ENCODE data around the gene BRD3. TPM values are rescaled to one million over a fixed set of nuclear protein-coding genes. Genes with fewer than 3 reads are reported as not detected.
A peak's percentile ranks its signal among the peaks of the same experiment; 100 is the strongest.

BRD3 gene
- polyA plus RNA-seq, 1 experiment = 6.6 TPM

DNA sequence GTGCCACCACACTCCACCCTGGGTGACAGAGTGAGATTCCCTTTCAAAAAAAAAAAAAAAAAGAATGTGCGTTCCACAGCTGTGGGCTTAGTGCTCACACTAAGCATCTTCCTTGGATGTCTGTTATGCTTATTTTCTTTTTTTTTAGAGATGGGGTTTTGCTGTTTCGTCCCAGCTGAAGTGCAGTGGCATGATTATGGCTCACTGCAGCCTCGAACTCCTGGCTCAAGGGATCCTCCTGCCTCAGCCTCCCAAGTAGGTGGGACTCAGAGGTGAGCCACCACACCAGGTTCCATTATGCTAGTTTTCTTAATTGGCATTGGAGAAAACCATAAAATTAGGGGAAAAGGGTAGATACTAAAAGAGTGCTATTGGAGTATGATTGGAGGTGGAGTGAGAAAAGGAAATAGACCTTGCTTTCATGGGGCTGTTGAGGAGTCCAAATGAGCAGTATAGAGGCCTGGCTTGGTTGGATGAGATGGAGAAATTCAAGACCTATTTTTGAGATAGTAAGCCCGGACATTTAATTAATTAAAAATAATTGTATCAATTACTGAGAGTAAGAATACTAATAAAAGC is 43.5 kb downstream of the BRD3 start:
- no peaks in the 10 kb centered on the region for H3K27me3 ChIP-seq (ENCODE audit: control insufficient read depth, insufficient read depth, low read length)
- H3K36me3 ChIP-seq (ENCODE audit: control insufficient read depth, insufficient read depth, low read length) = peaks cover 12% of the 10 kb centered on the region
- ChIA-PET POLR2A (interaction anchor here (0.6 kb wide), 1 partner anchor 229 kb away, joined by 3 read pairs; no protein-coding TSS in a partner anchor), CTCF (interaction anchor here (4.4 kb wide), 1 partner anchor 29 kb away, joined by 18 read pairs; no protein-coding TSS in a partner anchor)
- peak overlapping the region; percentile 45 for H3K4me3 ChIP-seq (ENCODE audit: low read depth, low read length)
- TF ChIP-seq, protein P1, sequence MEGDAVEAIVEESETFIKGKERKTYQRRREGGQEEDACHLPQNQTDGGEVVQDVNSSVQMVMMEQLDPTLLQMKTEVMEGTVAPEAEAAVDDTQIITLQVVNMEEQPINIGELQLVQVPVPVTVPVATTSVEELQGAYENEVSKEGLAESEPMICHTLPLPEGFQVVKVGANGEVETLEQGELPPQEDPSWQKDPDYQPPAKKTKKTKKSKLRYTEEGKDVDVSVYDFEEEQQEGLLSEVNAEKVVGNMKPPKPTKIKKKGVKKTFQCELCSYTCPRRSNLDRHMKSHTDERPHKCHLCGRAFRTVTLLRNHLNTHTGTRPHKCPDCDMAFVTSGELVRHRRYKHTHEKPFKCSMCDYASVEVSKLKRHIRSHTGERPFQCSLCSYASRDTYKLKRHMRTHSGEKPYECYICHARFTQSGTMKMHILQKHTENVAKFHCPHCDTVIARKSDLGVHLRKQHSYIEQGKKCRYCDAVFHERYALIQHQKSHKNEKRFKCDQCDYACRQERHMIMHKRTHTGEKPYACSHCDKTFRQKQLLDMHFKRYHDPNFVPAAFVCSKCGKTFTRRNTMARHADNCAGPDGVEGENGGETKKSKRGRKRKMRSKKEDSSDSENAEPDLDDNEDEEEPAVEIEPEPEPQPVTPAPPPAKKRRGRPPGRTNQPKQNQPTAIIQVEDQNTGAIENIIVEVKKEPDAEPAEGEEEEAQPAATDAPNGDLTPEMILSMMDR (IDR thresholded peaks at IDR 0.05; ENCODE audit: insufficient read depth, low read depth, low read length) = no peak
- DNase-seq (ENCODE audit: low read depth) = no peak

DNA sequence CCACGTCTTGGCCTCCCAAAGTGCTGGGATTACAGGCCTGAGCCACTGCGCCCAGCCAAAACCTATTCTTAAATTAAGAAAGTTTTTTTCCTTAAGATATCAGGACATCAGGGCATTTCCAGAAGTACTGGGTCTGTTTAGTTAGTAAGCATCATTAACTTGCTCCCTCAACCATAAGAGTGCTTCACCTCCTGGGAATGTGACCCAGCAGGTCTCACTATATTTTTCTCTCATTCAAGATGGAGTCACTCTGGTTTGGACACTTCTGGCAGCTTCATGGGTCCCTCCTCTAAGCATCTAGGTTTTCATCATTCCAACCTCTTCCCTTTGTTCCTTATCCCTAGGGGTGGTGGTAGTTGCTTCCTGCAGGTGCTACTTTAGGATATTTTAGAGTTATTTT is 52.9 kb downstream of the BRD3 start:
- TF ChIP-seq, protein P1 (IDR thresholded peaks at IDR 0.05; ENCODE audit: insufficient read depth, low read depth, low read length) = no peak
- no peaks in the 10 kb centered on the region for H3K27me3 ChIP-seq (ENCODE audit: control insufficient read depth, insufficient read depth, low read length)
- POLR2A ChIA-PET = no interaction called here
- CTCF ChIA-PET = no interaction called here
- DNase-seq (ENCODE audit: low read depth) = no peak
- H3K36me3 ChIP-seq (ENCODE audit: control insufficient read depth, insufficient read depth, low read length) = no peaks in the 10 kb centered on the region
- H3K4me3 ChIP-seq (ENCODE audit: low read depth, low read length) = no peak overlapping the region

DNA sequence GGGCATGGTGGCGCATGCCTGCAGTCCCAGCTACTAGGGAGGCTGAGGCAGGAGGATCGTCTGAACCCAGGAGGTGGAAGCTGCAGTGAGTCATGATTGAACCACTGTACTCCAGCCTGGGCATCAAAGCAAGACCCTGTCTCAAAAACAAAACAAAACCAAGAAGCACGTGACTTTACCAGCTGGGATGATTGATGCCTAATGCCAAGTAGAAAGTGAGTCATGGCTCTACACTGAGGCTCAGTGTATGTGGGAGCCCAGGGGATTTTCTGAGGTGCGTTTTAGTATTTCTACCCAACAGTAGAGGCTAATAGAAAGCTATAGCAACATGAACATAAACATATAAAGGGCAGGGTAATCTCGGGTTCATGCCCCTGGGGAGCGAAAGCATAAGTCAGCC is 56.4 kb downstream of the BRD3 start:
- TF ChIP-seq, protein P1 (IDR thresholded peaks at IDR 0.05; ENCODE audit: insufficient read depth, low read depth, low read length) = no peak
- Histone ChIP-seq H3K4me3 (ENCODE audit: low read depth, low read length) (no peak overlapping the region), H3K27me3 (ENCODE audit: control insufficient read depth, insufficient read depth, low read length) (no peaks in the 10 kb centered on the region), H3K36me3 (ENCODE audit: control insufficient read depth, insufficient read depth, low read length) (no peaks in the 10 kb centered on the region)
- no peak for DNase-seq (ENCODE audit: low read depth)
- ChIA-PET CTCF (no interaction called here), POLR2A (no interaction called here)

DNA sequence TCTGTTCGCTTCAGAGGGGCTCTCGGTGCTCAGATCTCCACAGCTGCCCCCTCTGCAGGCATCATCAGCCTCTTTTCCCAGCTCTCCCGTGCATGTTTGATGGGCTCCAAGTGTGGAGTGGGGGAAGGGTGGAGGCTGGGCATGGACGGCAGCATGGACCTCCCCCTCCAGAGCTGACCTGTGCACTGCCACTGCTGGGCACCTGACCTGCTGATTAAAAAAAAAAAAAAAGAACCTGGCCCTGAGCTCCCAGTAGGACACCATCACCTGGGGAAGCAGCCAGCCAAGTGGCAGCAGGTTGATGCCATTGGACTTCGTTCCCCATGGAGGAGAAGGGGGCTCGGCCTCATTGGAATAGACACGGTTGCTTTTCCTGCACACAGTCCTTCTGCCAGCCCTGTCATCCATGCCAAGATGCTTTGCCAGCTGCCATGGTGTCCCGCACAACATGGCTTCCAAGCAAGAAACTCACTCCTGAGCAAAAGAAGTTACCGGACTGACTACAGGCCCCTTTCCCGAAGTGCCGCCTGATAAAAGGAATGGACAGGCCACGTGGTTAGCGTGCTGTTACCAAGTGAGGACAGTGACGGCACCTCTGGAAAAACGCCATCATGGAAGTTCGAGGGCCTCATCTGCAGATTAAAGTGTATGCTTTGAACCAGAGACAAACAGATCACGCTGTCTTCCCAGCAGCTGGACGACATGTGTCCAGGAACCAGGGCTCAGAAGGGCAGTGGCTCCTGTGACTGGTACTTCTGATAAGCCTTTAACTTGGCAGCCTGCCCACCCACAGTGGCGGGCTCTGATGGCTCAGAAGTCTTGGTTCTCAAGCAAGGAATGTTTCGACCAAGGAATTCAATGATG is 57.3 kb downstream of the BRD3 start:
- H3K36me3 ChIP-seq (ENCODE audit: control insufficient read depth, insufficient read depth, low read length) = no peaks in the 10 kb centered on the region
- ChIA-PET CTCF (no interaction called here), POLR2A (interaction anchor here (0.6 kb wide), 1 partner anchor 15 kb away, joined by 6 read pairs; the partner anchor contains the start of gene BRD3OS)
- TF ChIP-seq, protein P1 (IDR thresholded peaks at IDR 0.05; ENCODE audit: insufficient read depth, low read depth, low read length) = no peak
- DNase-seq (ENCODE audit: low read depth) = no peak
- H3K4me3 ChIP-seq (ENCODE audit: low read depth, low read length) = no peak overlapping the region
- no peaks in the 10 kb centered on the region for H3K27me3 ChIP-seq (ENCODE audit: control insufficient read depth, insufficient read depth, low read length)

DNA sequence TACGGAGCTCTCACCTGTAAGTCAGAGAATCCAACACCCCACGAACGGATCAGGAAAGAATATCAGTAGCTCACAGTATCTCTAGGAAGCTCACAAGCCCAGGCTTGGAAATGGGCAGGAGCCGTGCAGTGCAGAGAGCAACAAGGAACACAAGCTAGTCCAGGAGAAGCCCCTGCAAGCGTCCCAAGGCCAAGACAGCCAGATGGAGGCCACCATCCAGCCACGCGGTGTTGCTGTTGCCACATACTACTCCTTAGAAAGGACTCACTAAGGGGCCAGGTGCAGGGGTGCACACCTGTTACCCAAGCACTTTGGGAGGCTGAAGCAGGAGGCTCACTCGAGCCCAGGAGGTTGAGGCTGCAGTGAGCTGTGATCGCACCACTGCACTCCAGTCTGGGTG is 60.3 kb downstream of the BRD3 start:
- TF ChIP-seq, protein P1 (IDR thresholded peaks at IDR 0.05; ENCODE audit: insufficient read depth, low read depth, low read length) = no peak
- Histone ChIP-seq H3K27me3 (ENCODE audit: control insufficient read depth, insufficient read depth, low read length) (no peaks in the 10 kb centered on the region), H3K36me3 (ENCODE audit: control insufficient read depth, insufficient read depth, low read length) (no peaks in the 10 kb centered on the region), H3K4me3 (ENCODE audit: low read depth, low read length) (no peak overlapping the region)
- ChIA-PET CTCF (interaction anchor here (0.7 to 5.5 kb wide), 4 partner anchors 13 to 391 kb away, joined by 3 to 39 read pairs (median 4); no protein-coding TSS in a partner anchor), POLR2A (no interaction called here)
- no peak for DNase-seq (ENCODE audit: low read depth)

All from BJ (cell line).